BJ (cell line): ENCODE results near the gene ARHGEF10L. TPM values are rescaled to one million over a fixed set of nuclear protein-coding genes. Genes with fewer than 3 reads are reported as not detected.

Experiments
- CTCF ChIA-PET: fragments of 350-600 bp; formaldehyde crosslinking; extraction: SDS; loops from one replicate; lab custom pipeline; 2021; ENCODE audit warnings: antibody characterized with exemption, inconsistent platforms; lab: Yijun Ruan, JAX
- POLR2A ChIA-PET: fragments of 300-600 bp; sonication (Branson Sonifier 250); formaldehyde crosslinking; extraction: SDS; loops from one replicate; lab custom pipeline; 2021; ENCODE audit warnings: antibody characterized with exemption; lab: Charles Lee
- DNase-seq: peaks from one replicate; pipeline ENCODE4 v3.0.0-alpha.2; 2011; ENCODE audit warnings: low read depth
- H3K27me3 ChIP-seq: 2 replicates; pipeline ENCODE4 v1.6.0; 2011; ENCODE audit warnings: low read length; ENCODE audit not compliant: control insufficient read depth, insufficient read depth
- H3K36me3 ChIP-seq: 2 replicates; pipeline ENCODE4 v1.5.1; 2011; ENCODE audit warnings: low read length; ENCODE audit not compliant: control insufficient read depth, insufficient read depth
- H3K4me3 ChIP-seq: 2 replicates; pipeline ENCODE4 v1.5.1; 2011; ENCODE audit warnings: low read depth, mild to moderate bottlenecking, control low read depth, low read length
- polyA plus RNA-seq: library from polyadenylated mRNA; depleted of rRNA; stranded (reverse); fragments of >200 nt; gene quantifications from 2 replicates; pipeline ENCODE4 v1.2.3, GENCODE V29; 2011
- TF ChIP-seq, protein P1 (sequence below): IDR thresholded peaks from 2 replicates; pipeline ENCODE4 v1.5.1; 2011; ENCODE audit warnings: low read depth, mild to moderate bottlenecking, control low read depth, inconsistent platforms, low read length, moderate library complexity; ENCODE audit not compliant: insufficient read depth

The ARHGEF10L gene
- polyA plus RNA-seq, 1 experiment: 12.5 TPM

DNA sequence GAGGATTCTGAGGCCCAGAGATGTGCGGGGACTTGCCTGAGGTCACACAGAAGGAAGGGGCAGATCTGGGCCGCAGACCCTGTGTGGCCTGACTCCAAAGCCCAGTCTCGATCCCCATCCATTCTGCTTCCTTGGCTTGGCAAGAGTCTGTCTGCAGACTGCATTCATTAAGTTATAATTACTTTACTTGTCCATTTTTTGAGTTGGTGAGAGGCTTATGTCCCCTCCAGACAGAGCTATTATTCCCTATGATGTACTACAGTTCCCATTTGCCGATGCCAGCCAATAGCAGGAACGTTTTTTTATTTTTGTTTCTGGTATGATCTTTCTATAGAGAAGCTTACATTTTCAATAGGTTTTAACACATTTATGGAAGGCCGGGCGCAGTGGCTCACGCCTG, 101.5 kb downstream of the ARHGEF10L start:
- TF ChIP-seq, protein P1, sequence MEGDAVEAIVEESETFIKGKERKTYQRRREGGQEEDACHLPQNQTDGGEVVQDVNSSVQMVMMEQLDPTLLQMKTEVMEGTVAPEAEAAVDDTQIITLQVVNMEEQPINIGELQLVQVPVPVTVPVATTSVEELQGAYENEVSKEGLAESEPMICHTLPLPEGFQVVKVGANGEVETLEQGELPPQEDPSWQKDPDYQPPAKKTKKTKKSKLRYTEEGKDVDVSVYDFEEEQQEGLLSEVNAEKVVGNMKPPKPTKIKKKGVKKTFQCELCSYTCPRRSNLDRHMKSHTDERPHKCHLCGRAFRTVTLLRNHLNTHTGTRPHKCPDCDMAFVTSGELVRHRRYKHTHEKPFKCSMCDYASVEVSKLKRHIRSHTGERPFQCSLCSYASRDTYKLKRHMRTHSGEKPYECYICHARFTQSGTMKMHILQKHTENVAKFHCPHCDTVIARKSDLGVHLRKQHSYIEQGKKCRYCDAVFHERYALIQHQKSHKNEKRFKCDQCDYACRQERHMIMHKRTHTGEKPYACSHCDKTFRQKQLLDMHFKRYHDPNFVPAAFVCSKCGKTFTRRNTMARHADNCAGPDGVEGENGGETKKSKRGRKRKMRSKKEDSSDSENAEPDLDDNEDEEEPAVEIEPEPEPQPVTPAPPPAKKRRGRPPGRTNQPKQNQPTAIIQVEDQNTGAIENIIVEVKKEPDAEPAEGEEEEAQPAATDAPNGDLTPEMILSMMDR: no peak
- ChIA-PET CTCF (interaction anchor here (1.0 to 5.0 kb wide), 5 partner anchors 13 to 460 kb away, joined by 3 to 23 read pairs (median 4); no protein-coding TSS in a partner anchor), POLR2A (no interaction called here)
- Histone ChIP-seq H3K27me3 (no peaks in the 10 kb centered on the region), H3K4me3 (no peak overlapping the region), H3K36me3 (peaks cover 30% of the 10 kb centered on the region)
- DNase-seq: no peak

DNA sequence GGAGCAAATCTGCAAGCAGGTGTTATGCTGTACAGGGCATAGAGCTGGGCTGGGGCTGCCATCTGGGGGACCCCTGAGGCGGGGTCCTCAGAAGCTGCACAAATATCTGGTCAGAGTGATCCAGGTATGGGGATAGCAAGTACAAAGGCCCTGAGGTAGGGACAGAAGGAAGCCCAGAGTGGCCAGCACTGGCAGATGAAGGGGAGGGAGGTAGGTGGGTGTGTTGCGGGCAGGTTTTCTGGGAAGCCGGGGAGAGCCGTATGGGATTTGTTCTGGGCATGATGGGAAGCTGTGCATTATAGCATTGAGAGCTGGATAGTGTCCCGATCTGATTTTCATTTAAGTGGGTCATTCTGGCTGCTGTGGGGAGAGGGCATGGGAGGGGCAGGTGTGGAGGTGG, 102.7 kb downstream of the ARHGEF10L start:
- CTCF ChIA-PET: interaction anchor here (1.0 to 5.0 kb wide), 6 partner anchors 9 to 458 kb away, joined by 3 to 23 read pairs (median 5); no protein-coding TSS in a partner anchor
- no peaks in the 10 kb centered on the region for H3K27me3 ChIP-seq
- TF ChIP-seq, protein P1: no peak
- H3K4me3 ChIP-seq: no peak overlapping the region
- POLR2A ChIA-PET: no interaction called here
- DNase-seq: no peak
- peaks cover 29% of the 10 kb centered on the region for H3K36me3 ChIP-seq

DNA sequence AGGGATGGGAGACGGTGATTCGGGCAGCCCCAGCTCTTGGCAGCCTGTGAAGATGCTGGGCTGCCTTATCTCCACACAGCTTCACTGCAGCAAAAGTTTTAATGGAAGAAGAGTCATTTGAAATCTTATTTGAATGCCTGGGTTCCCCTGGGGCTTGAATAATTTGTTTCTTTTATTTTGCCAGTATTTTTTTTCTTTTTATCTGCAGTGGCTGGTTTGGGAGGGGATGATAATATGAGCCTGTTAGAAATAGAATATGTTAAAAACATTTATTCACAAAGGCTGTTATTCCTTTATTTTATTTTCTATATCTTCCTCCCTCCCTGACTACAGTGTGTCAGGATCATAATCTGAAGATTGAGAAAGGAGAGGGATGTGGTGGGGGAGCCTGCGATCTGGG, 103.4 kb downstream of the ARHGEF10L start:
- Histone ChIP-seq H3K36me3 (peaks cover 29% of the 10 kb centered on the region), H3K4me3 (no peak overlapping the region), H3K27me3 (no peaks in the 10 kb centered on the region)
- TF ChIP-seq, protein P1: no peak
- ChIA-PET CTCF (interaction anchor here (1.1 to 5.0 kb wide), 6 partner anchors 9 to 148 kb away, joined by 3 to 23 read pairs (median 6); no protein-coding TSS in a partner anchor), POLR2A (no interaction called here)
- no peak for DNase-seq

DNA sequence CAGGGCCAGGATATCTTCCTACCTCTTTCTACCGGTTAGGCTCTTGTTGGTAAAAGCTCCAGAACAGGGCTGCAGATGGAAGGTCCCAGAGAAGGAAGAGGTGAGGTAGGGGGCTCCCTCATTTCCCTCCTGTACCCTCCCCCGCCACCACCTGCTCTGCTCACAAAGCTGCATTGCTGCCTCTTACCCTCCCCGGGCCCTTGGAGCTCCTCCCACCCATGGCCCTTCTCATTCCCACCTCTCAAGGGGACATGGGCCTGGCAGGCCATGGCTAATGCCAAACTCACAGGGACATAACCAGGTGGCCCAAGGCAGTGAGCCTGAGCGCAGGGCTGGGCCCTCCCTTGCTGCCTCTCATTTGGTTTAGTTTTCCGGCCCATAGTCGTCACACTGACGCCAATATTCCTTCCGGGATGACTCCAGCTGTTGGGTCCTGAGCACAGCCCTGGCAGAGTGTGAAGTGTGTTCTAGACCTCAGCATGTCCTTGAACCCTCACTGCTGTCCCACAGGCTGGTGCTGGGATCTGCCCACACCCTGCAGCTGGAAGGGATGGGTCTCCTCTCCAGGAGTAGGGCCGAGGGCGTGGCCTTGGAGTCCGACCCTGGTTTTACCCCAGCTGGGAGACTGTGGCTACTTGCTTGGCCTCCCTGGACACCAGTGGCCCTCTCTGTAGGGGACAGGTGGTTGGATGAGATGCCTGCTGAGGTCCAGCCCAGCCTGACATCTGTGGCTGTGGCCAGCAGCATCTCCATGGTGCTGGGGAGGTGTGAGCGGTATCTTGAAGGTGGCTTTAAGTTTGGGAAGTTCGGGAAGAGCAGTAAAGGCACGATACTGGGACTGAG, 104.6 kb downstream of the ARHGEF10L start:
- TF ChIP-seq, protein P1: no peak
- CTCF ChIA-PET: interaction anchor here (0.5 to 5.0 kb wide), 6 partner anchors 9 to 143 kb away, joined by 3 to 23 read pairs (median 6); no protein-coding TSS in a partner anchor
- Histone ChIP-seq H3K27me3 (no peaks in the 10 kb centered on the region), H3K4me3 (no peak overlapping the region), H3K36me3 (peaks cover 23% of the 10 kb centered on the region)
- DNase-seq: no peak
- POLR2A ChIA-PET: no interaction called here
